Measurements from ENCODE around the gene MBTPS1. TPM values are rescaled to one million over a fixed set of nuclear protein-coding genes. Genes with fewer than 3 reads are reported as not detected.

Gene MBTPS1
- total and polyA plus RNA-seq, 9 of the 15 experiments (the other 6 are each of a cell fraction or from before 2014, with no cell fraction given), result 2.8 to 57.6 (median 43.8) TPM

- peak; percentile 59 for TF ChIP-seq CTCFL (IDR thresholded peaks at IDR 0.05; ENCODE audit: borderline replicate concordance, insufficient read depth, low read depth, low read length, poor library complexity, severe bottlenecking)
- TF ChIP-seq ZFP36 (IDR thresholded peaks at IDR 0.05; ENCODE audit: low read depth, low read length, partially characterized antibody), result peak; percentile 13
- no peak for TF ChIP-seq PRDM10 (IDR thresholded peaks at IDR 0.05; ENCODE audit: partially characterized antibody)
- no peak for TF ChIP-seq NKRF (IDR thresholded peaks at IDR 0.05; ENCODE audit: borderline replicate concordance)
- peak; percentile 60 to 91 for TF ChIP-seq RAD21 (CRISPR knock-in tag; conservative IDR thresholded peaks at IDR 0.05 in 1 of 2, IDR thresholded peaks at IDR 0.05 in 1 of 2)
- peak; percentile 76 for TF ChIP-seq C11orf30 (IDR thresholded peaks at IDR 0.05; ENCODE audit: low read depth)
These were observed 32.0 kb downstream of the MBTPS1 start (continued) for GRCh38 chr16:84084570-84085270.
